Bronchial epithelial cell (primary cell): Measurements from ENCODE around the gene MS4A6A. TPM values are rescaled to one million over a fixed set of nuclear protein-coding genes. Genes with fewer than 3 reads are reported as not detected.
"Not testable (repeated sequence)": the region's sequence is repeated elsewhere in the genome, so short reads cannot be mapped to it uniquely, and the experiment has no call there.

Source experiments
- DNase-seq: peaks from one replicate; pipeline ENCODE4 v3.0.0-alpha.2; 2010; ENCODE audit warnings: low read depth
- FAIRE-seq: peaks from 2 replicates; lab custom pipeline; 2011; peaks lifted over from hg19 to GRCh38; lab: Jason Lieb, UNC
- H3K27me3 ChIP-seq: 2 replicates; pipeline ENCODE4 v1.5.1; 2011; ENCODE audit warnings: low read length; ENCODE audit not compliant: control insufficient read depth, insufficient read depth
- H3K36me3 ChIP-seq: 2 replicates; pipeline ENCODE4 v1.5.1; 2011; ENCODE audit warnings: low read length; ENCODE audit not compliant: control insufficient read depth, insufficient read depth
- H3K4me3 ChIP-seq: 2 replicates; pipeline ENCODE4 v1.5.1; 2011; ENCODE audit warnings: mild to moderate bottlenecking, low read depth, low read length, control low read depth
- CTCF ChIP-seq: IDR thresholded peaks from 2 replicates; pipeline ENCODE4 v1.5.1; 2011; ENCODE audit warnings: mild to moderate bottlenecking, moderate library complexity, low read length, control low read depth, inconsistent platforms; ENCODE audit not compliant: insufficient read depth, severe bottlenecking
- total RNA-seq: library from RNA; depleted of rRNA; stranded (reverse); fragments of >200 nt; gene quantifications from 2 replicates; pipeline ENCODE4 v1.2.1, GENCODE V29; 2014

The MS4A6A gene
- total RNA-seq, 1 donor from 2014 or later = not detected

- DNase-seq, H3K36me3 ChIP-seq, H3K4me3 ChIP-seq, H3K27me3 ChIP-seq, FAIRE-seq: not testable (repeated sequence)
Measured at GRCh38 chr11:60185512-60185827, 2.6 kb upstream of the MS4A6A start.

GRCh38 chr11:60184824-60185511 is 2.1 kb upstream of the MS4A6A start:
- H3K27me3 ChIP-seq = no peaks in the 10 kb centered on the region
- DNase-seq (no peak), FAIRE-seq (no peak)
- no peak for TF ChIP-seq CTCF
- H3K4me3 ChIP-seq = no peak overlapping the region
- H3K36me3 ChIP-seq = no peaks in the 10 kb centered on the region

GRCh38 chr11:60183591-60184205 is 815 bp upstream of the MS4A6A start:
- Histone ChIP-seq H3K4me3 (no peak overlapping the region), H3K27me3 (no peaks in the 10 kb centered on the region), H3K36me3 (no peaks in the 10 kb centered on the region)
- DNase-seq (no peak), FAIRE-seq (no peak)
- TF ChIP-seq CTCF = no peak

GRCh38 chr11:60175860-60176275 is 7.0 kb downstream of the MS4A6A start:
- no peaks in the 10 kb centered on the region for H3K36me3 ChIP-seq
- FAIRE-seq (no peak), DNase-seq (no peak)
- H3K4me3 ChIP-seq = no peak overlapping the region
- H3K27me3 ChIP-seq = no peaks in the 10 kb centered on the region
- no peak for TF ChIP-seq CTCF

- FAIRE-seq (no peak), DNase-seq (peak; percentile 26)
- Histone ChIP-seq H3K36me3 (no peaks in the 10 kb centered on the region), H3K4me3 (no peak overlapping the region), H3K27me3 (no peaks in the 10 kb centered on the region)
- TF ChIP-seq CTCF = no peak
Measured at GRCh38 chr11:60172011-60172410, 10.9 kb downstream of the MS4A6A start.

- no peak for TF ChIP-seq CTCF
- no peak for FAIRE-seq
- DNase-seq = no peak
- Histone ChIP-seq H3K4me3 (no peak overlapping the region), H3K36me3 (no peaks in the 10 kb centered on the region), H3K27me3 (no peaks in the 10 kb centered on the region)
Measured at GRCh38 chr11:60170566-60170965, 12.3 kb downstream of the MS4A6A start.
